Measurements from ENCODE around the gene CX3CR1.

DNA sequence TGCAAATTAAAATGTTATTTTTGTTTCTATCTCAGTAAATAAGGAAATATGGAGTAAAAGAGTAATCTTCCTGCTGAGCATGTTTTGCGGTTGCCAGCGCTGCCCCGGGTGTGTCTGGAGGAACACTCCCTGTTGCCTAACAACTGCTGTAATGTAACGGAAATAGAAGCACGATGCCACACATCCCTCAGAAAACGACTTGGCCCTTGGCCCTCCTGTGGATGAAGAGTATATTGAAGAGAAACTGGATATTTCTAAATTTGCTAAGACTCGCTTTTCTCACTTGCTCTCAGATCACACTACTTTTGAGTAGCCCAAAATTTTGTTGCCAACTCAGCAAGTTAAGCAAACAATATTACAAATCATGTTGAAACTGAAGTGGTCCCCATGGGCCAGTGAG, 18.9 kb downstream of the CX3CR1 start:
- TF ChIP-seq, protein P1, sequence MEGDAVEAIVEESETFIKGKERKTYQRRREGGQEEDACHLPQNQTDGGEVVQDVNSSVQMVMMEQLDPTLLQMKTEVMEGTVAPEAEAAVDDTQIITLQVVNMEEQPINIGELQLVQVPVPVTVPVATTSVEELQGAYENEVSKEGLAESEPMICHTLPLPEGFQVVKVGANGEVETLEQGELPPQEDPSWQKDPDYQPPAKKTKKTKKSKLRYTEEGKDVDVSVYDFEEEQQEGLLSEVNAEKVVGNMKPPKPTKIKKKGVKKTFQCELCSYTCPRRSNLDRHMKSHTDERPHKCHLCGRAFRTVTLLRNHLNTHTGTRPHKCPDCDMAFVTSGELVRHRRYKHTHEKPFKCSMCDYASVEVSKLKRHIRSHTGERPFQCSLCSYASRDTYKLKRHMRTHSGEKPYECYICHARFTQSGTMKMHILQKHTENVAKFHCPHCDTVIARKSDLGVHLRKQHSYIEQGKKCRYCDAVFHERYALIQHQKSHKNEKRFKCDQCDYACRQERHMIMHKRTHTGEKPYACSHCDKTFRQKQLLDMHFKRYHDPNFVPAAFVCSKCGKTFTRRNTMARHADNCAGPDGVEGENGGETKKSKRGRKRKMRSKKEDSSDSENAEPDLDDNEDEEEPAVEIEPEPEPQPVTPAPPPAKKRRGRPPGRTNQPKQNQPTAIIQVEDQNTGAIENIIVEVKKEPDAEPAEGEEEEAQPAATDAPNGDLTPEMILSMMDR (conservative IDR thresholded peaks at IDR 0.05; ENCODE audit: low read length) = peak; percentile 58
- TF ChIP-seq EZH2phosphoT487 (IDR thresholded peaks at IDR 0.05; ENCODE audit: borderline replicate concordance, low read depth, low read length) = no peak
